ENCODE measurements around the gene ZNF33A.
"Not testable (repeated sequence)": the region's sequence is repeated elsewhere in the genome, so short reads cannot be mapped to it uniquely, and the experiment has no call there.

The ZNF33A gene

DNA sequence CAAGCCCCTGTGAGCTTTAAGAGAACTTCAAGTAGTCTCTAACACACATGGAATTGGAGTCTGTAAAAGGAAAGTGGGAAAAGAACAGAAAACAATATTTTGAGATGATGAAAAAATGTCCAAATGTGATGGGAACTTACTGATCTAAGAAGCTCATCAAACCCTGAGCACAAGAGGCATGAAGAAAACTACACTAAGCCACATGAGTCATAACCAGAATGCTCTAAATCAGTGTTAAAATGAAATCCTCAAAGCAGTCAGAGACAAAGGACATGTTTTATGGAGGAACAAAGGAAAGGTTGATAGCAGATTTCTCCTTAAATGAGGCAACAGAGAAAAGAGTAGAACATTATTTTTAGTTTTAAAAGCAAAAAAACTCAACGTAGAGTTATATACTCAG, 37.2 kb downstream of the ZNF33A start:
- DNase-seq: no peak

DNA sequence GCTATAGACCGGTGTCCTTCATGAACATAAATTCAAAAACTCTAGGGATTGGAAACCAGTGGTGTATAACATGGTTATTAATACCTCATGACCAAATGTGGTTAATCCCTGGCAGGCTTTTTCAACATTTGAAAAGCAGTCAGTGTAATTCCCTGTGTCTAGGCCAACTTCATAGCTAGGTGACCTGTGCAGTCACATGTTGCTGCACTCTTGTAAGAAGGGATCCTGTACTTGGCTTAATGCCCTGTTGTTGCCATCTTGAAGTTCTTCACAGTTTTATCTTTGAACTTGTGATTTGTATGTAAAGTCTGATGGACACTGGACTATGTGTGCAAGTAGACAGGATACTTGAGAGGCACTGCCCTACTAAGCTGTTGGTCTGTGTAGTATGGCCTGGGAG, 39.7 kb downstream of the ZNF33A start:
- DNase-seq: no peak

DNA sequence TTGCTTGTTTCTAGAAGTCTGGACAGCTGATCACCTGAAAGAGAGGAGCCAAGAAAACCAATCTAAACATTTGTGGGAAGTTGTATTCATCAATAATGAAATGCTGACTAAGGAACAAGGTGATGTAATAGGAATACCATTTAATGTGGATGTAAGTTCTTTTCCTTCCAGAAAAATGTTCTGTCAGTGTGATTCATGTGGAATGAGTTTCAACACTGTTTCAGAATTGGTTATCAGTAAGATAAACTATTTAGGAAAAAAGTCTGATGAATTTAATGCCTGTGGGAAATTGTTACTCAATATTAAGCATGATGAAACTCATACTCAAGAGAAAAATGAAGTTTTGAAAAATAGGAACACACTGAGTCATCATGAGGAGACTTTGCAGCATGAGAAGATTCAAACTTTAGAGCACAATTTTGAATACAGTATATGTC, 43.9 kb downstream of the ZNF33A start:
- no peak for DNase-seq

DNA sequence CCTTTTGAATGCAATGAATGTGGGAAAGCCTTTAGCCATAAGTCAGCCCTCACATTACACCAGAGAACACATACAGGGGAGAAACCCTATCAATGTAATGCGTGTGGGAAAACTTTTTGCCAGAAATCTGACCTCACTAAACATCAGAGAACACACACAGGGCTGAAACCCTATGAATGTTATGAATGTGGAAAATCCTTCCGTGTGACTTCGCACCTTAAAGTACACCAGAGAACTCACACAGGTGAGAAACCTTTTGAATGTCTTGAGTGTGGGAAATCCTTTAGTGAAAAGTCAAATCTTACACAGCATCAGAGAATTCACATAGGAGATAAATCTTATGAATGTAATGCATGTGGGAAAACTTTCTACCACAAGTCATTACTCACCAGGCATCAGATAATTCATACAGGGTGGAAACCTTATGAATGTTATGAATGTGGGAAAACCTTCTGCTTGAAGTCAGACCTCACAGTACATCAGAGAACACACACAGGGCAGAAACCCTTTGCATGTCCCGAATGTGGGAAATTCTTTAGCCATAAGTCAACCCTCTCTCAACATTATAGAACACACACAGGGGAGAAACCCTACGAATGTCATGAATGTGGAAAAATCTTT, 44.9 kb downstream of the ZNF33A start:
- DNase-seq: not testable (repeated sequence)

DNA sequence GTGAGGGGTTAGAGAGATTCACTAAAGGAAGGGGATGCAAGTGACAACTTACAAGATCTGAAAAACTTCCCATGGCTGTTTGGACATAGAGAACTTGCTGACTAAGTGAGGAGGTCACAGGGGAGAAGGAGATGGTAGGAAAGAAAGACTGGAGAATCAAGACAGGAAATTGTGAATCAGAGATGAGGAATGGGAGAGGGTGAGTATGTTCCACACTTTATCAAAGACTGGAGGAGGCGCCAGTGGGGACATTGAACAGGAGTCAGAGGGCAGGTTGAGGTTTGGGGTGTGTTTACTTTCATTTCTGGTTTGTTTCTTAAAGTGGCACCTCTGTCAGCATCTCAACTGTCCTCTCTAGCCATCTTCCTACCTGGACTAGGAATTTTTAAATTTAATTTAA, 59.2 kb downstream of the ZNF33A start:
- not testable (repeated sequence) for DNase-seq

DNA sequence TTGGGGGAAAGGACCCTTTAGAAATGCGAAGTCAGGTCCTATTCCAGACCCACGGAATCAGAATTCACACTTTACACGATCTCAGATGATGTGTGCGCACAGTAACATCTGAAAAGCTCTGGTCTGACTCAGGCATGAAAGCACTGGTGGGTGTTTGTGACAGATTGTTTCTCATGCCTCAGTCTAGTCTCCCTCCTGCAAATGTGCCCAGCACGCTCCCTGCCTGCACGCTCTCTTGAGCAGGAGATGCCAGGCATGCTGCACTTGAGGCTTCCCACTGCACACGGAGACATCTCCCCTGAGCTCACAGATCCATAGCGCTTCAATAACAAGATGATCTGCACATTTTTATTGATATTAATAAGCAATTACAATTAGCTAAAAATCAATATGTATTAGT, 60.0 kb downstream of the ZNF33A start:
- no peak for DNase-seq

DNA sequence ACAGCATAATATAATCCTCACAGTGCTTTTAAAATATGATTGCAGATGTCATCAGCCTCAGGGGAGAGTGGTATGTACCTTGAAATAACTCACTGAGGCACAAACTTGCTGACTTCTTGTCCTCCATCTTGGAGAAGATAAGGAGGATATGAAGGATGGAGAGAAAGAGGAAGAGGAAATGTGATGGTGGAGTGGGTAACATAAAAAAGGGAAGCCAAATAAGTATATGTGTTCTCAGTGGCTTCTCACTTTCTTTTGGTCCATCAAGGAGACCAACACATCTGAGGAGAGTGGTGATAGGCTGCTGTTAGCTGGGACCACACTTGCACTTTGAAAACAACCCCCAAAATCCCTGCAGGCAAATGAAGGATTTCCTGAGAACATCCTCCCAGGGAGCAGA, 62.1 kb downstream of the ZNF33A start:
- no peak for DNase-seq

DNA sequence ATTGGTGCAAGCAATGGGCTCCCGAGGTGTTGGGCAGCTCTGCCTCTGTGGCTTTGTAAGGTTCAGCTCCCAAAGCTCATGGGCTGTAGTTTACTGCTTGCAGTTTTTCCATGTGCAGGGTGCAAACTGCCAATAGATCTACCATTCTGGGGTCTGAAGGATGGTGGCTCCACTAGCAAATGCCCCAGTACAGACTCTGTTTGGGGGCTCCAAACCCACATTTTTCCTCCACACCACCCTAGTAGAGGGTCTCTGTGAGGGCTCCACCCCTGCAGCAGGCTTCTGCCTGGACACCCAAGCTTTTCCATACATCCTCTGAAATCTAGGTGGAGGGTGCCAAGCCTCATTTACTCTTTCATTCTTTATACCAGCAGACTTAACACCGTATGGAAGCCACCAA, 66.2 kb downstream of the ZNF33A start:
- no peak for DNase-seq

DNA sequence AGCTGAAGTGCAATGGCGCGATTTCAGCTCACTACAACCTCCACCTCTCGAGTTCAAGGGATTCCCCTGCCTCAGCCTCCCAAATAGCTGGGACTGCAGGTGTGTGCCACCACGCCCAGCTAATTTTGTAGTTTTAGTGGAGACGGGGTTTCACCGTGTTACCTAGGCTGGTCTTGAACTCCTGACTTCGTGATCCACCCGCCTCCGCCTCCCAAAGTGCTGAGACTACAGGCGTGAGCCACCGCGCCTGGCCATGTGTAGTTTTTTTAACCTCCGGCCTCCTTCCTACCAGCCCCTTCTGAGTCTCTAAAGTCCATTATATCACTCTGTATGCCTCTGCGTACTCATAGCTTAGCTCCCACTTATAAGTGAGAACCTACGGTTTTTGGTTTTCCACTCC, 82.8 kb downstream of the ZNF33A start:
- not testable (repeated sequence) for DNase-seq

DNA sequence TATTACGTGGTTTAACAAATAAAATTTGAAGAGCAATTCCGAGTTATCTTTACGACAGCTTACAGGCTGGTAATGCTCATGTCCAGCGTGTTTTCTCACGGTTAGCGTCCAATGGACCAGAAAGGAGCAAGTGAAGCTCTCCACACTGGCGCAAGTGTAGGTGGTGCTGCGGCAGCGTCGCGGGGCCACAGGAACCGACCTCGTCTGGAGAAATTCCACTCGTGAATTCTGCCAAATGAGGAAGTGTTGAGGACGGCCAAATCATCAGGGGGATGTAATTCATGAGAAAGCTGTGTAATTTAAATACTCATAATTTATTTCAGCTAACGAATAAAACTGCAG, 83.3 kb downstream of the ZNF33A start:
- DNase-seq: no peak

DNA sequence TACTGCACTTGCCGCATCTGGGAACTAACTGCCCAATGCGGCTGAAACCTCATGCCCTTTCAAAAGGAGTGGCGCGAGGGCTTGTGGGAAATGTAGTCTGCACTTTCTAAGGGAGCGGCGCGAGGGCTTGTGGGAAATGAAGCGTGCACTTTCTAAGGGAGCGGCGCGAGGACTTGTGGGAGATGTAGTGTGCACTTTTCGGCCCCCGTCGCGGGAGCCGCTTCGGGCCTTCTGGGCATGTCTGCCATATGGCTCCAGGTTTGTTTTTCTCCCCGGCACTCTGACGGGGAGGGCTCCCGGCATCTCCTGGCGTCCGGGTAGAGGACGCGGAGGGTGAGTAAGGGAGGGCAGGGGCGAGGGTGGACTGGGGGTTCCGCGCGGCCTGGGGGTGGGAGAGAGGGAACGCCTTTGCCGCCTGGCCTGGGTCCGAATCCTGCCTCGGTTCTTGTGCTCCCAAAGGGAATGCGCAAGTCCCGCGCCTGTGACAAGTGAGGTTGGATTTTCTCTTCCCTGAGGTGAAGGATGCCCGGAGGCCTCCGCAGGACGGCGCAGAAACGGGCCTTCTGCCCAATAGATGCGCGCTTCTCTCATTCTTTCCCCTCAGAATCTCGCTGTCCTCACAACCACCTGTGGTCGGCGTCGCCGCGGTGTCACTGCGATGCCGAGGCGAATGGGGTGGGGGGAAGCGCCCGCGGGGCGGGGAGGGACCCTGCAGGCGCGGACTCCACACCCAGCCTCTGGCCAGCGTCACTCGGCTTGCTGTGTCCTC, 83.9 kb downstream of the ZNF33A start, which contains the start of gene ZNF37A:
ZNF37A (plus strand) TSS at position 180 of the 769 bp plus-strand sequence. CDS start 2,281 bp downstream, outside the sequence.
- DNase-seq: peak; percentile 81

DNA sequence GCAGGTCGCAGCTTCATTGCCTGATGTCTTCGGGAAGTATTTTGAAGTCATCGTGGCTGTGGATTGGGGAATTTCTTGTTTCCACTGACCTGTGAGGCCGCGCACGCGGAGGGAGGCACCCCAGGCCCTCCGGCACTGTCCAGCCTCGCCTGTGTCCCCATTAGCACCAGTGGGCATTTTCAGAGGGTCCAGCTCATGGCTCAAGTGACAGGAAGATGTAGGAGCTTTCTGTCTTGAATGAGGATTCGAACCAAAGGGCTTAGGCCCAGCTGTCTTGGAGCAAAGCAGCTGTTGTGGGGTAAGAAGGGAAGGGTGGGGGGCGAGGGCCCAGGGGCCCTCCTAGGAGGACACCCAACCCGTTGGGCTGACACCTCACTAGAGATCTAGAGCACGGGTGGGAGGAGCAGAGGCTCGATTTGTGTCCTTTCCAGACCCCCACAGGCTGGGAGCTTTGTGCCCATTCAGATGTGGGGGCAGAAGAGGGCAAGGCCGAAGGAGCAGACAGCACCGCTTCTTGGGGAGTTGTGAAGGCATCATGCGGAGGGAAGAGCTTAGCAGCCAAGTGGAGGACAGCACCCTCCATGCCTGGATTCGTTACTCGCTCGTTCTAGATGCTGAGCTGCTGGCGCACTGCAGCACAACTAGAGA, 84.6 kb downstream of the ZNF33A start:
- no peak for DNase-seq

DNA sequence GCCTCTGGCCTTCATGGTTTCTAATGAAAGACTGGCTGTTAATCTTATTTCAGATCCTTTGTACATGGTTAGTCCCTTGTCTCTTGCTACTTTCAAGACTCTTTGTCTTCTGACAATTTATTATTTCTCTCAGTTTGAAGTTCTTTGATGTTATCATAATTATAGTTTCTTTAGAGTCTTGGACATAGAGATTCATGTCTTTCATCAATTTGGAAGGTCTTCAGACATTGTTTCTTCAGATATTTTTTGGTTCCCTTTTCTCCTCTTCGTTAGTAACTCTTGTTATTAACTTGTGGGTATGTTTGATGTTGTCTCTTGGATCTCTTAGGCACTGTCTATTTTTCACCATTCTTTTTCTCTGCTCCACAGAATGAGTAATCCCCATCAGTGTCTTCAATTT, 92.4 kb downstream of the ZNF33A start:
- no peak for DNase-seq

DNA sequence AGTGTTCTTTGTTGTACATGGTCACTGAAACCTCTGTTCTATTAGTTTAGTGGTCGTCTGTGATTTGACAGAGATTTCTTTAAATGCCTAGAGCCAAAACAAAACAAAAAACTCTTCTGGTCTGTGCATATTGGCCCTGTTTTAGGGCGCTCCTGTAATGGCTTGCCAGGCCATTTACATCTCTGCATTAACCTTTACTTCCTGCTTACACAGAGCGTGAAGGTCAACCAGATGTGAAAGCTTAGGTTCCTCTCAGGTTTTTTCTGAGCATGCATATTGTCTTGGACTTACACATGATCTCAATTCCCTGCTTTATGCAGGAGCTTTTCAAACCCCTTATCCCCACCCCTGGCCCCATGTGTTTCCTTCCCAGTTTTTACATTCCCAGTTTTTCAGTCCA, 93.3 kb downstream of the ZNF33A start:
- DNase-seq: no peak

DNA sequence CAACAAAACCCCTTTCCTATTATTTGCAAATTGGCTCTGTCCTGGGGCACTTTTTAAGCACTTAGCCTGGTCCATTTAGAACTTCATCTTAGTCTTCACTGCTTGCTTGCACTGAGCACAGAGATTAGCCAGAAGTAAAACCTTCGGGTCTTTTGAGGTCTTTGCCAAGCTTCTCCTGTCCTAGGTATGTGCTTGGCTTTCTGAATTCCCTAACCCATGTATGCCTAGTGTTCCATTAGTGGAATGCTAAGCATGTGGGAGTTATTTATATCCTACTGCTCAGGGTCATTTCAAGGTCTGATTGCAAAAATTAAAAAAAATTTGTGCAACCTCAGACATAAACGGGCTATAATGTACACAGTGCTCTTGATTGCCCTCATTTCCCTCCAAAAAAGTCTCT, 101.7 kb downstream of the ZNF33A start:
- DNase-seq: no peak

All from activated CD4-positive, CD25-positive, alpha-beta regulatory T cell treated with anti-CD3 and anti-CD28 coated beads, Interleukin-2, amount 50 U/mL, for 72 hours (primary cell).